ENCODE measurements around the gene DTNB. TPM values are rescaled to one million over a fixed set of nuclear protein-coding genes. Genes with fewer than 3 reads are reported as not detected.

The DTNB gene
- total RNA-seq, 2 donors from 2014 or later: 11.1 to 11.6 TPM

GRCh38 chr2:25448808-25449207 lies 224.6 kb downstream of the DTNB start:
- intact Hi-C loops (cut with DNase I): no loop called here
- DNase-seq (ENCODE audit: low spot score): no peak

- DNase-seq (ENCODE audit: low spot score): no peak
- intact Hi-C loops (cut with DNase I): no loop called here
Observed at GRCh38 chr2:25447018-25447417, 226.4 kb downstream of the DTNB start.

GRCh38 chr2:25446122-25446521 lies 227.3 kb downstream of the DTNB start:
- DNase-seq (ENCODE audit: low spot score): no peak
- intact Hi-C loops (cut with DNase I): no loop called here

GRCh38 chr2:25445464-25445863 lies 227.9 kb downstream of the DTNB start:
- intact Hi-C loops (cut with DNase I): no loop called here
- no peak for DNase-seq (ENCODE audit: low spot score)

- intact Hi-C loops (cut with DNase I): no loop called here
Observed at GRCh38 chr2:25444608-25445270, 228.6 kb downstream of the DTNB start.

GRCh38 chr2:25443766-25444165 lies 229.6 kb downstream of the DTNB start:
- intact Hi-C loops (cut with DNase I): no loop called here

More at GRCh38 chr2:25444608-25445270, 228.6 kb downstream of the DTNB start:
- DNase-seq (ENCODE audit: low spot score): no peak

GRCh38 chr2:25441353-25441752 lies 232.0 kb downstream of the DTNB start:
- intact Hi-C loops (cut with DNase I): no loop called here
- DNase-seq (ENCODE audit: low spot score): no peak

More at GRCh38 chr2:25443766-25444165, 229.6 kb downstream of the DTNB start:
- no peak for DNase-seq (ENCODE audit: low spot score)

GRCh38 chr2:25438793-25439192 lies 234.6 kb downstream of the DTNB start:
- no peak for DNase-seq (ENCODE audit: low spot score)
- intact Hi-C loops (cut with DNase I): no loop called here

GRCh38 chr2:25437881-25438662 lies 235.3 kb downstream of the DTNB start:
- intact Hi-C loops (cut with DNase I): no loop called here
- DNase-seq (ENCODE audit: low spot score): no peak

- intact Hi-C loops (cut with DNase I): no loop called here
- DNase-seq (ENCODE audit: low spot score): no peak
Observed at GRCh38 chr2:25435421-25435820, 238.0 kb downstream of the DTNB start.

- DNase-seq (ENCODE audit: low spot score): no peak
- intact Hi-C loops (cut with DNase I): no loop called here
Observed at GRCh38 chr2:25431604-25432003, 241.8 kb downstream of the DTNB start.

GRCh38 chr2:25430556-25430955 lies 242.8 kb downstream of the DTNB start:
- DNase-seq (ENCODE audit: low spot score): no peak
- intact Hi-C loops (cut with DNase I): no loop called here

- no peak for DNase-seq (ENCODE audit: low spot score)
- intact Hi-C loops (cut with DNase I): no loop called here
Observed at GRCh38 chr2:25426326-25426725, 247.1 kb downstream of the DTNB start.

- no peak for DNase-seq (ENCODE audit: low spot score)
- intact Hi-C loops (cut with DNase I): no loop called here
Observed at GRCh38 chr2:25424426-25425028, 248.8 kb downstream of the DTNB start.

- intact Hi-C loops (cut with DNase I): no loop called here
- no peak for DNase-seq (ENCODE audit: low spot score)
Observed at GRCh38 chr2:25421820-25422411, 251.5 kb downstream of the DTNB start.

- intact Hi-C loops (cut with DNase I): no loop called here
- DNase-seq (ENCODE audit: low spot score): no peak
Observed at GRCh38 chr2:25421289-25421688, 252.1 kb downstream of the DTNB start.

GRCh38 chr2:25420820-25421237 lies 252.5 kb downstream of the DTNB start:
- no peak for DNase-seq (ENCODE audit: low spot score)
- intact Hi-C loops (cut with DNase I): no loop called here

GRCh38 chr2:25419678-25420242 lies 253.6 kb downstream of the DTNB start:
- DNase-seq (ENCODE audit: low spot score): no peak
- intact Hi-C loops (cut with DNase I): no loop called here

- DNase-seq (ENCODE audit: low spot score): no peak
- intact Hi-C loops (cut with DNase I): no loop called here
Observed at GRCh38 chr2:25418944-25419677, 254.3 kb downstream of the DTNB start.

Measured in posterior vena cava (tissue), 2 donors.